H9 (cell line): ENCODE measurements around the gene RAB27A. TPM values are rescaled to one million over a fixed set of nuclear protein-coding genes. Genes with fewer than 3 reads are reported as not detected.

ENCODE experiments used
- DNase-seq: peaks from one replicate; pipeline ENCODE4 v3.0.0-alpha.2; 2017
- H2AFZ ChIP-seq: one replicate; pipeline ENCODE4 v1.6.1; 2013; ENCODE audit warnings: mild to moderate bottlenecking, low read length, control low read depth, moderate library complexity
- H2AK5ac ChIP-seq: 2 replicates; pipeline ENCODE4 v1.6.1; 2013; ENCODE audit warnings: low read length, control low read depth, mixed read lengths; ENCODE audit not compliant: insufficient read length
- H2BK120ac ChIP-seq: one replicate; pipeline ENCODE4 v1.6.1; 2013; ENCODE audit warnings: low read depth, mild to moderate bottlenecking, low read length, control low read depth, inconsistent platforms; ENCODE audit not compliant: poor library complexity, severe bottlenecking
- H2BK12ac ChIP-seq: 2 replicates; pipeline ENCODE4 v1.6.1; 2013; ENCODE audit warnings: low read length, control low read depth, mixed read lengths, low read depth; ENCODE audit not compliant: insufficient read length
- H2BK15ac ChIP-seq: 2 replicates; pipeline ENCODE4 v1.6.1; 2013; ENCODE audit warnings: low read depth, low read length, control low read depth
- H2BK20ac ChIP-seq: one replicate; pipeline ENCODE4 v1.6.1; 2013; ENCODE audit warnings: low read depth, mild to moderate bottlenecking, low read length, control low read depth, inconsistent platforms; ENCODE audit not compliant: poor library complexity, severe bottlenecking
- H2BK5ac ChIP-seq: 2 replicates; pipeline ENCODE4 v1.6.1; 2013; ENCODE audit warnings: low read length, control low read depth, mixed read lengths; ENCODE audit not compliant: insufficient read length
- H3K14ac ChIP-seq: 2 replicates; pipeline ENCODE4 v1.6.1; 2013; ENCODE audit warnings: low read length, control low read depth; ENCODE audit not compliant: insufficient read depth
- H3K18ac ChIP-seq: 2 replicates; pipeline ENCODE4 v1.6.1; 2013; ENCODE audit warnings: low read depth, mild to moderate bottlenecking, mixed read lengths, low read length, control low read depth; ENCODE audit not compliant: insufficient read length
- H3K23ac ChIP-seq: 2 replicates; pipeline ENCODE4 v1.6.1; 2013; ENCODE audit warnings: low read length, control low read depth, mixed read lengths, low read depth; ENCODE audit not compliant: insufficient read length
- H3K23me2 ChIP-seq: 2 replicates; pipeline ENCODE4 v1.6.1; 2013; ENCODE audit warnings: low read depth, mild to moderate bottlenecking, mixed read lengths, low read length, control low read depth; ENCODE audit not compliant: insufficient read length, poor library complexity, severe bottlenecking
- H3K27ac ChIP-seq: 2 replicates; pipeline ENCODE4 v1.5.1; 2013; ENCODE audit warnings: low read length, control low read depth, mixed read lengths, low read depth; ENCODE audit not compliant: insufficient read length
- H3K27me3 ChIP-seq: 2 replicates; pipeline ENCODE4 v1.6.1; 2013; ENCODE audit warnings: low read length, control low read depth, inconsistent platforms; ENCODE audit not compliant: insufficient read depth
- H3K4ac ChIP-seq: 2 replicates; pipeline ENCODE4 v1.6.1; 2013; ENCODE audit warnings: low read depth, mild to moderate bottlenecking, control low read depth, inconsistent platforms, low read length, moderate library complexity
- H3K4me1 ChIP-seq: 2 replicates; pipeline ENCODE4 v1.6.1; 2013; ENCODE audit warnings: low read length, control low read depth, inconsistent platforms; ENCODE audit not compliant: insufficient read depth
- H3K4me2 ChIP-seq: 2 replicates; pipeline ENCODE4 v1.6.1; 2013; ENCODE audit warnings: low read length, control low read depth, mixed read lengths; ENCODE audit not compliant: insufficient read length, insufficient read depth
- H3K56ac ChIP-seq: 2 replicates; pipeline ENCODE4 v1.6.1; 2013; ENCODE audit warnings: low read depth, mild to moderate bottlenecking, mixed read lengths, low read length, control low read depth; ENCODE audit not compliant: insufficient read length
- H3K79me1 ChIP-seq: 2 replicates; pipeline ENCODE4 v1.6.1; 2013; ENCODE audit warnings: low read depth, mild to moderate bottlenecking, moderate library complexity, low read length, control low read depth, inconsistent platforms; ENCODE audit not compliant: insufficient read depth, poor library complexity, severe bottlenecking
- H3K79me2 ChIP-seq: 2 replicates; pipeline ENCODE4 v1.6.1; 2013; ENCODE audit warnings: low read length, control low read depth, inconsistent platforms; ENCODE audit not compliant: insufficient read depth
- H3K9ac ChIP-seq: 2 replicates; pipeline ENCODE4 v1.6.1; 2013; ENCODE audit warnings: low read length, control low read depth, mixed read lengths; ENCODE audit not compliant: insufficient read length; ENCODE audit errors: extremely low read depth
- H3K9me3 ChIP-seq: one replicate; pipeline ENCODE4 v1.6.1; 2013; ENCODE audit warnings: low read depth, low read length, inconsistent platforms; ENCODE audit not compliant: control insufficient read depth
- H3T11ph ChIP-seq: one replicate; pipeline ENCODE4 v1.6.1; 2013; ENCODE audit warnings: mild to moderate bottlenecking, low read length, control low read depth, inconsistent platforms
- H4K20me1 ChIP-seq: one replicate; pipeline ENCODE4 v1.6.1; 2013; ENCODE audit not compliant: control insufficient read depth, insufficient read length, insufficient read depth
- H4K5ac ChIP-seq: 2 replicates; pipeline ENCODE4 v1.6.1; 2013; ENCODE audit warnings: low read depth, mild to moderate bottlenecking, mixed read lengths, low read length, control low read depth; ENCODE audit not compliant: insufficient read length
- H4K8ac ChIP-seq: replicated peaks from 2 replicates; pipeline ENCODE4 v1.6.1; 2013; ENCODE audit warnings: low read length, control low read depth, mixed read lengths, low read depth; ENCODE audit not compliant: insufficient read length
- H4K91ac ChIP-seq: 2 replicates; pipeline ENCODE4 v1.6.1; 2013; ENCODE audit warnings: low read depth, mild to moderate bottlenecking, moderate library complexity, mixed read lengths, low read length, control low read depth; ENCODE audit not compliant: insufficient read length
- H3K27ac Mint-ChIP-seq, 3 experiments: 2 replicates in 2 of 3; 3 replicates in 1 of 3; pipeline ENCODE4 v1.8.0; 2020 to 2021; ENCODE audit warnings: mixed read lengths in 3 of 3, mild to moderate bottlenecking in 1 of 3, moderate library complexity in 1 of 3
- H3K27me3 Mint-ChIP-seq: 2 replicates; pipeline ENCODE4 v1.8.0; 2021; ENCODE audit warnings: low read depth, mild to moderate bottlenecking, moderate library complexity, mixed read lengths
- H3K36me3 Mint-ChIP-seq, 3 experiments: 2 replicates in 2 of 3; 3 replicates in 1 of 3; pipeline ENCODE4 v1.8.0; 2020 to 2021; ENCODE audit warnings: low read depth in 3 of 3, mixed read lengths in 3 of 3; ENCODE audit not compliant: insufficient read depth in 1 of 3
- H3K4me1 Mint-ChIP-seq, 2 experiments: 2 replicates each; pipeline ENCODE4 v1.8.0; 2020; ENCODE audit warnings: mixed read lengths in 2 of 2
- H3K4me3 Mint-ChIP-seq, 2 experiments: 2 replicates in 1 of 2; 3 replicates in 1 of 2; pipeline ENCODE4 v1.8.0; 2020 to 2021; ENCODE audit warnings: mild to moderate bottlenecking in 2 of 2, mixed read lengths in 2 of 2, moderate library complexity in 1 of 2
- H3K9me3 Mint-ChIP-seq, 2 experiments: 2 replicates in 1 of 2; 3 replicates in 1 of 2; pipeline ENCODE4 v1.8.0; 2020; ENCODE audit warnings: mild to moderate bottlenecking in 2 of 2, mixed read lengths in 2 of 2, moderate library complexity in 1 of 2
- WGBS: extraction: QIAGEN DNeasy Blood & Tissue Kit; methylation state at CpG from one replicate; pipeline ENCODE4 v1.1.7; 2013; ENCODE audit warnings: missing lambda C conversion rate, low lambda C conversion rate, mixed read lengths; ENCODE audit not compliant: insufficient read length; ENCODE audit errors: extremely low coverage; 5-methylcytosine and 5-hydroxymethylcytosine counted together
- total RNA-seq: library from RNA; stranded (reverse); gene quantifications from 2 replicates; pipeline ENCODE4 v1.2.1, GENCODE V29; 2021
- TF ChIP-seq, protein P1 (sequence below): fragments of 200-600 bp; sonication (generic); conservative IDR thresholded peaks from 3 replicates; pipeline ENCODE4 v1.8.0; 2021; ENCODE audit warnings: antibody characterized with exemption, mild to moderate bottlenecking

Gene RAB27A
- total RNA-seq, 1 experiment from 2014 or later = 6.8 TPM

DNA sequence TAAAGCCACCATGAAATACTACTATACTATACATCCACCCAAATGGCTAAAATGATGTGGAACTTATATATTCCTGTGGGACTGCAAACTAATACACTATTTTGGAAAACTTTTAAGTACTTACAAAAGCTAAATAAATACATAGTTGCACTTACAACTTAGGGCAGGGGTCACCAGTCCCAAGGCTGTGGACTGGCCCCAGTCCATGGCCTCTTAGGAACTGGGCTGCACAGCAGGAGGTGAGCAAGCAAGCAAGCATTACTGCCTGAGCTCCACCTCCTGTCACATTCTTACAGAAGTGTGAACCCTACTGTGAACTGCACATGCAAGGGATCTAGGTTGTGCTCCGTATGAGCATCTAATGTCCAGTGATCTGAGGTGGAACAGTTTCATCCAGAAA is 47.5 kb upstream of the RAB27A start:
- H3K14ac ChIP-seq = no peak overlapping the region
- H3K23me2 ChIP-seq = no peaks in the 10 kb centered on the region
- H2BK5ac ChIP-seq = no peak overlapping the region
- H3T11ph ChIP-seq = no peak overlapping the region
- no peaks in the 10 kb centered on the region for H3K9me3 Mint-ChIP-seq
- no peak for DNase-seq
- no peaks in the 10 kb centered on the region for H3K27me3 ChIP-seq
- TF ChIP-seq, protein P1, sequence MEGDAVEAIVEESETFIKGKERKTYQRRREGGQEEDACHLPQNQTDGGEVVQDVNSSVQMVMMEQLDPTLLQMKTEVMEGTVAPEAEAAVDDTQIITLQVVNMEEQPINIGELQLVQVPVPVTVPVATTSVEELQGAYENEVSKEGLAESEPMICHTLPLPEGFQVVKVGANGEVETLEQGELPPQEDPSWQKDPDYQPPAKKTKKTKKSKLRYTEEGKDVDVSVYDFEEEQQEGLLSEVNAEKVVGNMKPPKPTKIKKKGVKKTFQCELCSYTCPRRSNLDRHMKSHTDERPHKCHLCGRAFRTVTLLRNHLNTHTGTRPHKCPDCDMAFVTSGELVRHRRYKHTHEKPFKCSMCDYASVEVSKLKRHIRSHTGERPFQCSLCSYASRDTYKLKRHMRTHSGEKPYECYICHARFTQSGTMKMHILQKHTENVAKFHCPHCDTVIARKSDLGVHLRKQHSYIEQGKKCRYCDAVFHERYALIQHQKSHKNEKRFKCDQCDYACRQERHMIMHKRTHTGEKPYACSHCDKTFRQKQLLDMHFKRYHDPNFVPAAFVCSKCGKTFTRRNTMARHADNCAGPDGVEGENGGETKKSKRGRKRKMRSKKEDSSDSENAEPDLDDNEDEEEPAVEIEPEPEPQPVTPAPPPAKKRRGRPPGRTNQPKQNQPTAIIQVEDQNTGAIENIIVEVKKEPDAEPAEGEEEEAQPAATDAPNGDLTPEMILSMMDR = no peak
- no peak overlapping the region for H3K27ac ChIP-seq
- WGBS = no CpG with 5 or more reads among the region's 1 CpG
- no peak overlapping the region for H2BK20ac ChIP-seq
- H3K56ac ChIP-seq = no peak overlapping the region
- no peak overlapping the region for H3K23ac ChIP-seq
- no peak overlapping the region for H2AFZ ChIP-seq
- H2BK120ac ChIP-seq = no peak overlapping the region
- 0 out of 7 replicates have a peak, but pooled peaks cover 0 to 5% (median 2%) of the 10 kb centered on the region in 3 experiments for H3K36me3 Mint-ChIP-seq
- H3K79me1 ChIP-seq = no peaks in the 10 kb centered on the region
- no peaks in the 10 kb centered on the region for H3K4me1 Mint-ChIP-seq
- H3K9me3 ChIP-seq = no peaks in the 10 kb centered on the region
- no peak overlapping the region for H2BK15ac ChIP-seq
- H3K4me1 ChIP-seq = no peaks in the 10 kb centered on the region
- H3K4ac ChIP-seq = no peak overlapping the region
- no peak overlapping the region for H3K9ac ChIP-seq
- no peaks in the 10 kb centered on the region for H3K27me3 Mint-ChIP-seq
- no peak overlapping the region for H3K4me3 Mint-ChIP-seq
- H2BK12ac ChIP-seq = no peak overlapping the region
- H3K27ac Mint-ChIP-seq = no peak overlapping the region
- H4K8ac ChIP-seq = no peak overlapping the region
- H3K79me2 ChIP-seq = no peaks in the 10 kb centered on the region
- no peak overlapping the region for H3K18ac ChIP-seq
- no peak overlapping the region for H4K91ac ChIP-seq
- H3K4me2 ChIP-seq = no peak overlapping the region
- no peak overlapping the region for H4K5ac ChIP-seq
- H2AK5ac ChIP-seq = no peak overlapping the region
- no peaks in the 10 kb centered on the region for H4K20me1 ChIP-seq
